ENCODE results near the gene ZNF366.

DNA sequence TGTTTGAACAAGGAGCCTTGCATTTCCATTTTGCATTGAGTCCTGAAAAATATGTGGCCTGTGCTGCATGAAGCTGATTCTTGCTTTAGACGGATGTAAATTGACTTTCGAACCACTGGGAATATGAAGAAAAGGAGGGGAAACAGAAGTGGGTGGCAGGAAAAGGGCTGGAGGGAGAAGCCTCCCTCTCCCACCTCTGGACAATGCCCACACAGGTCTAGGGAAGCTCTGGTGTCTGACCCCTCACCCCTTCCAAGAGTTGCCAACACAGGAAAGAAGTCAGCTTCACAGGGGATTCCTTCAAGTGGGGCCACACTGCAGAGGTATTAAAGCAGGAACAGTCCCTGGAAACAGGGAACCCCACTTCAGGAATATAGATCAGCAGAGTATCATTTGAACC is 52.2 kb downstream of the ZNF366 start:
- TF ChIP-seq, protein P1, sequence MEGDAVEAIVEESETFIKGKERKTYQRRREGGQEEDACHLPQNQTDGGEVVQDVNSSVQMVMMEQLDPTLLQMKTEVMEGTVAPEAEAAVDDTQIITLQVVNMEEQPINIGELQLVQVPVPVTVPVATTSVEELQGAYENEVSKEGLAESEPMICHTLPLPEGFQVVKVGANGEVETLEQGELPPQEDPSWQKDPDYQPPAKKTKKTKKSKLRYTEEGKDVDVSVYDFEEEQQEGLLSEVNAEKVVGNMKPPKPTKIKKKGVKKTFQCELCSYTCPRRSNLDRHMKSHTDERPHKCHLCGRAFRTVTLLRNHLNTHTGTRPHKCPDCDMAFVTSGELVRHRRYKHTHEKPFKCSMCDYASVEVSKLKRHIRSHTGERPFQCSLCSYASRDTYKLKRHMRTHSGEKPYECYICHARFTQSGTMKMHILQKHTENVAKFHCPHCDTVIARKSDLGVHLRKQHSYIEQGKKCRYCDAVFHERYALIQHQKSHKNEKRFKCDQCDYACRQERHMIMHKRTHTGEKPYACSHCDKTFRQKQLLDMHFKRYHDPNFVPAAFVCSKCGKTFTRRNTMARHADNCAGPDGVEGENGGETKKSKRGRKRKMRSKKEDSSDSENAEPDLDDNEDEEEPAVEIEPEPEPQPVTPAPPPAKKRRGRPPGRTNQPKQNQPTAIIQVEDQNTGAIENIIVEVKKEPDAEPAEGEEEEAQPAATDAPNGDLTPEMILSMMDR (IDR thresholded peaks at IDR 0.05): no peak
- TF ChIP-seq POLR2A (IDR thresholded peaks at IDR 0.05): no peak

Data from uterus (tissue), 2 donors.